Prostate gland (tissue), 2 donors: ENCODE results near the gene TRPM3. TPM values are rescaled to one million over a fixed set of nuclear protein-coding genes. Genes with fewer than 3 reads are reported as not detected.

Experiments
- DNase-seq: peaks from one replicate; pipeline ENCODE4 v3.0.0-alpha.2; 2019; ENCODE audit warnings: low spot score
- H3K27ac ChIP-seq, 2 donors: fragments of 200-600 bp; sonication (generic); 2 replicates each; pipeline ENCODE4 v1.5.1; 2017 to 2019
- H3K27me3 ChIP-seq: fragments of 200-600 bp; sonication (generic); replicated peaks from 2 replicates; pipeline ENCODE4 v1.5.1; 2019; ENCODE audit not compliant: insufficient read depth
- H3K36me3 ChIP-seq, 2 donors: fragments of 200-600 bp; sonication (generic); 1 replicate in 1 of 2; 2 replicates in 1 of 2; pipeline versions ENCODE4 v1.5.1 to v1.8.1; 2017 to 2019
- H3K4me1 ChIP-seq: fragments of 200-600 bp; sonication (generic); replicated peaks from 2 replicates; pipeline ENCODE4 v1.5.1; 2019
- H3K4me3 ChIP-seq, 2 donors: fragments of 200-600 bp; sonication (generic); 2 replicates each; pipeline ENCODE4 v1.5.1; 2017 to 2019
- H3K9me3 ChIP-seq: fragments of 200-600 bp; sonication (generic); 2 replicates; pipeline ENCODE4 v1.5.1; 2017
- POLR2A ChIP-seq: fragments of 450-650 bp; IDR thresholded peaks from one replicate; pipeline ENCODE4 v1.6.1; 2016; ENCODE audit warnings: antibody characterized with exemption, mild to moderate bottlenecking
- POLR2AphosphoS5 ChIP-seq: sonication (generic); formaldehyde crosslinking; IDR thresholded peaks from one replicate; pipeline ENCODE4 v1.6.1; 2017; ENCODE audit warnings: antibody characterized with exemption
- WGBS: methylation state at CpG from one replicate; pipeline ENCODE4 v1.1.5; 2018; 5-methylcytosine and 5-hydroxymethylcytosine counted together
- intact Hi-C: fragments of 100-400 bp; cut with DNase I; formaldehyde crosslinking; loops from one replicate; pipeline ENCODE4 v1.14.2; 2022
- total RNA-seq, 2 donors: library from RNA; depleted of rRNA; stranded (reverse); fragments of >200 nt; gene quantifications; one replicate each; pipeline ENCODE4 v1.1.0, GENCODE V29; 2016
- TF ChIP-seq, protein P1 (sequence below), 4 experiments: fragments of 200-600 bp in 2 of 4; fragments of 450-650 bp in 2 of 4; sonication (generic) in 2 of 4; IDR thresholded peaks; 1 replicate in 3 of 4; 2 replicates in 1 of 4; pipeline ENCODE4 v1.5.1; 2016 to 2019; ENCODE audit warnings: antibody characterized with exemption in 4 of 4, mild to moderate bottlenecking in 2 of 4, moderate library complexity in 2 of 4

Gene TRPM3
- total RNA-seq, 2 donors from 2014 or later = 0.32 to 18.7 TPM

- TF ChIP-seq POLR2AphosphoS5 (no peak), POLR2A (no peak)
- TF ChIP-seq, protein P1, sequence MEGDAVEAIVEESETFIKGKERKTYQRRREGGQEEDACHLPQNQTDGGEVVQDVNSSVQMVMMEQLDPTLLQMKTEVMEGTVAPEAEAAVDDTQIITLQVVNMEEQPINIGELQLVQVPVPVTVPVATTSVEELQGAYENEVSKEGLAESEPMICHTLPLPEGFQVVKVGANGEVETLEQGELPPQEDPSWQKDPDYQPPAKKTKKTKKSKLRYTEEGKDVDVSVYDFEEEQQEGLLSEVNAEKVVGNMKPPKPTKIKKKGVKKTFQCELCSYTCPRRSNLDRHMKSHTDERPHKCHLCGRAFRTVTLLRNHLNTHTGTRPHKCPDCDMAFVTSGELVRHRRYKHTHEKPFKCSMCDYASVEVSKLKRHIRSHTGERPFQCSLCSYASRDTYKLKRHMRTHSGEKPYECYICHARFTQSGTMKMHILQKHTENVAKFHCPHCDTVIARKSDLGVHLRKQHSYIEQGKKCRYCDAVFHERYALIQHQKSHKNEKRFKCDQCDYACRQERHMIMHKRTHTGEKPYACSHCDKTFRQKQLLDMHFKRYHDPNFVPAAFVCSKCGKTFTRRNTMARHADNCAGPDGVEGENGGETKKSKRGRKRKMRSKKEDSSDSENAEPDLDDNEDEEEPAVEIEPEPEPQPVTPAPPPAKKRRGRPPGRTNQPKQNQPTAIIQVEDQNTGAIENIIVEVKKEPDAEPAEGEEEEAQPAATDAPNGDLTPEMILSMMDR (IDR thresholded peaks at IDR 0.05) = no peak
- intact Hi-C loops = no loop called here
- no peaks in the 10 kb centered on the region for H3K4me1 ChIP-seq
- H3K36me3 ChIP-seq = no peaks in the 10 kb centered on the region
- DNase-seq = no peak
- no peak overlapping the region for H3K4me3 ChIP-seq
- no peaks in the 10 kb centered on the region for H3K27me3 ChIP-seq
- no peak overlapping the region for H3K27ac ChIP-seq
- H3K9me3 ChIP-seq = no peaks in the 10 kb centered on the region
Measured at GRCh38 chr9:70688704-70689103, 432.7 kb downstream of the TRPM3 start.

DNA sequence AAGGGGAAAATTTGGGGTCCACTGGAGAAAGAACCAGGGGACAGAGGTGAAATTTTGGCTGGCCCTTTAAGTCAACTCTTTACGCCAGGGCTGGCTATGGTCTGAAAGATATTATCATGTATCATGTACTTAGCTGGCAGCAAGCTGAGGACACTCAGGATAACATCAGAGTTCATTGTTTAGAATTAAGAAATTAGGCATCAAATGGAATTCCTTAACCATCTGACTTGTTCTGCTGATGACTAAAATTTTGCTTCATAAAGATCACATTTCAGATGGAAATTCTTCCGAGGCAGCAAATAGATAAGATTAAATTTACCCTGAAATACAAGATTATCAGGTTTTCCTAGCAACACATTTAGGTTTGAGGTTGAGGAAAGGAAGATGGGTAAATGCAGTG, 437.6 kb downstream of the TRPM3 start:
- intact Hi-C loops = no loop called here
- no peaks in the 10 kb centered on the region for H3K4me1 ChIP-seq
- no peak for DNase-seq

DNA sequence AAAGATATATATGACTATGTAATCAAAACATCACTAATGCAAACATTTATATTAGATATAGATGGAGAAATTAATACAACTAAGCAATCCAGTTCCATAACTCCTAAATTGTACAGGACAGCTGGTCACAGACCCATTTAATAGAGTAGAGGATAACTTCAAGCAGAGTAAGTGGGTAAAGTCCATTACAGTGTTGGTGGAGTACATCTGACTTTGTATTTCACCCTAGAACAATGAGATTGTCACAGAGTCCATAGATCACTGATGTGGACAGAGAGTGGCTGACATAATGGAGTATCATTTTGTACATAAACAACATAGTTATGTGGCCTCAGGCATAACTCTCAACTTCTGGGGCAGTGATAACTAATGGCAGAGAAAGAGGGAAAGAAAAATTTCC, 439.1 kb downstream of the TRPM3 start:
- Histone ChIP-seq H3K4me1 (no peaks in the 10 kb centered on the region), H3K36me3 (no peaks in the 10 kb centered on the region), H3K27ac (no peak overlapping the region), H3K4me3 (no peak overlapping the region), H3K9me3 (no peaks in the 10 kb centered on the region), H3K27me3 (no peaks in the 10 kb centered on the region)
- intact Hi-C loops = no loop called here
- no peak for DNase-seq
- no peak for TF ChIP-seq POLR2A
- TF ChIP-seq POLR2AphosphoS5 = no peak
- TF ChIP-seq, protein P1 (IDR thresholded peaks at IDR 0.05) = no peak

More for the DNA sequence above, 437.6 kb downstream of the TRPM3 start:
- no peaks in the 10 kb centered on the region for H3K9me3 ChIP-seq
- 18% methylated on average over 2 of the region's 2 CpGs for WGBS
- no peak overlapping the region for H3K27ac ChIP-seq
- no peaks in the 10 kb centered on the region for H3K36me3 ChIP-seq
- no peaks in the 10 kb centered on the region for H3K27me3 ChIP-seq
- H3K4me3 ChIP-seq = no peak overlapping the region
- TF ChIP-seq POLR2A (no peak), POLR2AphosphoS5 (no peak)
- TF ChIP-seq, protein P1 (IDR thresholded peaks at IDR 0.05) = no peak

DNA sequence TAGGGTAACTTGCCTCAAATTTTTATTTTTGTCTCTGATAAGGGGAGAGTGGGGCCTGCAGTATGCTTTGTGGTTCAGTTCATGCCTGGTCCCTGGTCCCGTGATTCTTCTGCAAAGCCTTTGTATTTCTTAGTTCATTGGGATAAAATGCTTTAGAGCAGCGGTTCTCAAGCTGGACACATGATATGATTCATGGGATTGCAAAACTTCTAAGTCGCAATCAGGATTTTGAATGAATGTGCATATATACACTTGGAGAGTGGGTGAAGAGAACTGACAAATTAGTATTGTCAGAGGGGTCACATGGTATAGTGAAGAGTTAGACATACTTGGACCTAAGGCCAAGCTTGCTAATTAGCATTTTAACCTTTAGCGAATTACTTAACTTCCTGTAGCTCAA, 441.6 kb downstream of the TRPM3 start:
- 90% methylated on average over 4 of the region's 4 CpGs for WGBS
- H3K36me3 ChIP-seq = no peaks in the 10 kb centered on the region
- TF ChIP-seq POLR2AphosphoS5 (no peak), POLR2A (no peak)
- TF ChIP-seq, protein P1 (IDR thresholded peaks at IDR 0.05) = no peak
- H3K4me1 ChIP-seq = no peaks in the 10 kb centered on the region
- H3K27ac ChIP-seq = no peak overlapping the region
- intact Hi-C loops = loop anchor here (5.0 kb wide), 1 partner anchor 127 kb away; no protein-coding TSS in a partner anchor
- no peak overlapping the region for H3K4me3 ChIP-seq
- H3K27me3 ChIP-seq = no peaks in the 10 kb centered on the region
- DNase-seq = no peak
- no peaks in the 10 kb centered on the region for H3K9me3 ChIP-seq

DNA sequence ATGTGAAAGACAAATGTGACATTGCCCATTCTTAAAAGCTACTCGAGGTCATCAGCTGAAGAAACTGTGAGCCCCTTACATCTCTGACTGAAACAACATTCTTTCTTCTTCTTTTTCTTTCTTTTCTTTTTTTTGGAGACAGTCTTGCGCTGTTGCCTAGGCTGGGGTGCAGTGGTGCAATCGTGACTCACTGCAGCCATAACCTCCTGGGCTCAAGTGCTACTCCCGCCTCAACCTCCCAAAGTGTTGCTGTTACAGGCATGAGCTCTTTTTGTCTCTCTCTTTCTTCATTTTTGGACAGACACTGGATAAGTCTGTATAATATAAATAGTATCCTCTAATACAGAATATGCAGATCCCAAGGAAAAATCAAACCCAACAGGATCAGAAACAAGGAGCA, 443.3 kb downstream of the TRPM3 start:
- intact Hi-C loops = loop anchor here (5.0 kb wide), 1 partner anchor 129 kb away; no protein-coding TSS in a partner anchor
- Histone ChIP-seq H3K27ac (no peak overlapping the region), H3K9me3 (no peaks in the 10 kb centered on the region), H3K27me3 (no peaks in the 10 kb centered on the region), H3K4me3 (no peak overlapping the region), H3K4me1 (no peaks in the 10 kb centered on the region), H3K36me3 (no peaks in the 10 kb centered on the region)
- 79% methylated on average over 4 of the region's 4 CpGs for WGBS
- no peak for TF ChIP-seq POLR2AphosphoS5
- no peak for TF ChIP-seq POLR2A
- TF ChIP-seq, protein P1 (IDR thresholded peaks at IDR 0.05) = no peak
- no peak for DNase-seq
